GM10248 (cell line): ENCODE data around the gene FAT3.

Experiments used
- CTCF ChIA-PET: fragments of 300-600 bp; sonication (Branson Sonifier 250); formaldehyde crosslinking; extraction: SDS; loops from one replicate; lab custom pipeline; 2021; ENCODE audit warnings: antibody characterized with exemption; lab: Yijun Ruan, JAX
- POLR2A ChIA-PET: fragments of 350-650 bp; sonication (Branson Sonifier 250); formaldehyde crosslinking; extraction: SDS; loops from one replicate; lab custom pipeline; 2020; ENCODE audit warnings: antibody characterized with exemption; lab: Yijun Ruan, JAX
- DNase-seq: peaks from one replicate; pipeline ENCODE4 v3.0.0; 2012; ENCODE audit errors: extremely low spot score
- TF ChIP-seq, protein P1 (sequence below): IDR thresholded peaks from 2 replicates; pipeline ENCODE4 v1.5.1; 2012; ENCODE audit warnings: mild to moderate bottlenecking, low read depth; ENCODE audit errors: extremely low read depth, missing control alignments, control extremely low read depth

FAT3 gene

DNA sequence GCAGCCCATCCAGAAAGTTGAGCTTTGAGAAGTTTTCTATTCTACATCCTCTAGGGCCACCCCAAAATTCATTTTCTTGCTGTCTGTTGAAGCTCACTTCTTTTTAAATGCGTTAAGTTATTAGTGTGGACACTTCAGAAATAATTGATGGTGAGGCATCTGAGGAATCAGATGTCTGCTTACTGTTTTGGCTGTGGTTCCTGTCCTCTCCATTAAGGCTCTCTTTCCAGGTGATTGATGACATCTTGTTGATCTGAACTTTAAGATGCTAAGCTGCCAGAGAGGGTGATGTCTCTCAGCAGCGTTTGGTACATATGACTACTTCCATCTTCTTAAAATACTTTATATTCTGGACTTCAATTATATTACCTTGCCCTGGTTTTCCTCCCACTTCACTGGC, 45.2 kb downstream of the FAT3 start:
- CTCF ChIA-PET = interaction anchor here (1.6 kb wide), 1 partner anchor 10 kb away, joined by 5 read pairs; no protein-coding TSS in a partner anchor
- no peak for DNase-seq
- POLR2A ChIA-PET = no interaction called here
- TF ChIP-seq, protein P1, sequence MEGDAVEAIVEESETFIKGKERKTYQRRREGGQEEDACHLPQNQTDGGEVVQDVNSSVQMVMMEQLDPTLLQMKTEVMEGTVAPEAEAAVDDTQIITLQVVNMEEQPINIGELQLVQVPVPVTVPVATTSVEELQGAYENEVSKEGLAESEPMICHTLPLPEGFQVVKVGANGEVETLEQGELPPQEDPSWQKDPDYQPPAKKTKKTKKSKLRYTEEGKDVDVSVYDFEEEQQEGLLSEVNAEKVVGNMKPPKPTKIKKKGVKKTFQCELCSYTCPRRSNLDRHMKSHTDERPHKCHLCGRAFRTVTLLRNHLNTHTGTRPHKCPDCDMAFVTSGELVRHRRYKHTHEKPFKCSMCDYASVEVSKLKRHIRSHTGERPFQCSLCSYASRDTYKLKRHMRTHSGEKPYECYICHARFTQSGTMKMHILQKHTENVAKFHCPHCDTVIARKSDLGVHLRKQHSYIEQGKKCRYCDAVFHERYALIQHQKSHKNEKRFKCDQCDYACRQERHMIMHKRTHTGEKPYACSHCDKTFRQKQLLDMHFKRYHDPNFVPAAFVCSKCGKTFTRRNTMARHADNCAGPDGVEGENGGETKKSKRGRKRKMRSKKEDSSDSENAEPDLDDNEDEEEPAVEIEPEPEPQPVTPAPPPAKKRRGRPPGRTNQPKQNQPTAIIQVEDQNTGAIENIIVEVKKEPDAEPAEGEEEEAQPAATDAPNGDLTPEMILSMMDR = no peak

DNA sequence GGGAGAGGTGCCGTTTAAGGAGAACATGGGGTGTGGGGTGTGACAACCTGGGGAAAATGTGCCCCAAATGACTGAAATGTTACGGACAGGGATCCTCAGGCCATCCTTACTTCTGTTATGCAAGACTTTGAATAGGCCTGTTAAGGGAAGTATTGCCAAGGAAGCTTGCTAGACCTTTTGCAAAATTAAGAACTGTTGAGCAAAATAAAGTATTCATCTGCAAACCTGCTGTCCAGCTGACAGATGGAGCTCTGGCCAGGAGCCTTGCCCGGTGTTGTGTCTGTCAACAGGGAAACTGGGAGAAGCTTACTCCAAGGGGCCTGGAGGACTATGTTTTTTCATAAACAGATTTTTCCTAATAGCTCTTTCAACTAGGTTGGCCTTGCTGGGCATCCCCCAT, 48.0 kb downstream of the FAT3 start:
- no peak for DNase-seq
- TF ChIP-seq, protein P1 = no peak
- CTCF ChIA-PET = interaction anchor here (1.0 kb wide), 1 partner anchor 25 kb away, joined by 3 read pairs; no protein-coding TSS in a partner anchor
- POLR2A ChIA-PET = no interaction called here
